ENCODE measurements around the gene OCLN. TPM values are rescaled to one million over a fixed set of nuclear protein-coding genes. Genes with fewer than 3 reads are reported as not detected.

The OCLN gene
- polyA plus RNA-seq, 2 of the 4 experiments (the other 2 are of a cell fraction) = 10.7 to 54.1 TPM

- no peak for TF ChIP-seq CBX8 (IDR thresholded peaks at IDR 0.05)
- 87% methylated on average over 2 of the region's 2 CpGs for WGBS (ENCODE audit: missing lambda C conversion rate)
- peak overlapping the region in 1 of 2 experiments; percentile 58; a peak in 3 of 6 replicates for H3K27ac ChIP-seq
- H3K9me3 ChIP-seq = no peaks in the 10 kb centered on the region
- CTCF ChIA-PET = no interaction called here
- FAIRE-seq = no peak
- H3K4me3 ChIP-seq = no peak overlapping the region
- ATAC-seq = no peak
- H3K4me1 ChIP-seq = peaks cover 52% of the 10 kb centered on the region
- POLR2A ChIA-PET = no interaction called here
- H3K4me2 ChIP-seq = peak overlapping the region; percentile 77; the same call in 2 of the 3 replicates
- no peak for DNase-seq (ENCODE audit: low read depth in 1 of 2, low spot score in 1 of 2)
Measured at GRCh38 chr5:69519285-69519684, 26.7 kb downstream of the OCLN start.

GRCh38 chr5:69522035-69522434 lies 29.4 kb downstream of the OCLN start:
- no peak overlapping the region for H3K27ac ChIP-seq
- TF ChIP-seq RARB (CRISPR knock-in tag; IDR thresholded peaks at IDR 0.05) (no peak), HOXB5 (CRISPR knock-in tag; IDR thresholded peaks at IDR 0.05) (no peak), MAX (IDR thresholded peaks at IDR 0.05) (no peak), POLR2A (IDR thresholded peaks at IDR 0.05; ENCODE audit: low read length) (no peak), REST (IDR thresholded peaks at IDR 0.05) (no peak), GATA3 (IDR thresholded peaks at IDR 0.05; ENCODE audit: borderline replicate concordance) (no peak), BCL3 (IDR thresholded peaks at IDR 0.05) (no peak), USF2 (IDR thresholded peaks at IDR 0.05) (no peak), CEBPB (IDR thresholded peaks at IDR 0.05) (no peak), CBX2 (IDR thresholded peaks at IDR 0.05; ENCODE audit: borderline replicate concordance, low read depth) (no peak)
- TF ChIP-seq, protein P1, sequence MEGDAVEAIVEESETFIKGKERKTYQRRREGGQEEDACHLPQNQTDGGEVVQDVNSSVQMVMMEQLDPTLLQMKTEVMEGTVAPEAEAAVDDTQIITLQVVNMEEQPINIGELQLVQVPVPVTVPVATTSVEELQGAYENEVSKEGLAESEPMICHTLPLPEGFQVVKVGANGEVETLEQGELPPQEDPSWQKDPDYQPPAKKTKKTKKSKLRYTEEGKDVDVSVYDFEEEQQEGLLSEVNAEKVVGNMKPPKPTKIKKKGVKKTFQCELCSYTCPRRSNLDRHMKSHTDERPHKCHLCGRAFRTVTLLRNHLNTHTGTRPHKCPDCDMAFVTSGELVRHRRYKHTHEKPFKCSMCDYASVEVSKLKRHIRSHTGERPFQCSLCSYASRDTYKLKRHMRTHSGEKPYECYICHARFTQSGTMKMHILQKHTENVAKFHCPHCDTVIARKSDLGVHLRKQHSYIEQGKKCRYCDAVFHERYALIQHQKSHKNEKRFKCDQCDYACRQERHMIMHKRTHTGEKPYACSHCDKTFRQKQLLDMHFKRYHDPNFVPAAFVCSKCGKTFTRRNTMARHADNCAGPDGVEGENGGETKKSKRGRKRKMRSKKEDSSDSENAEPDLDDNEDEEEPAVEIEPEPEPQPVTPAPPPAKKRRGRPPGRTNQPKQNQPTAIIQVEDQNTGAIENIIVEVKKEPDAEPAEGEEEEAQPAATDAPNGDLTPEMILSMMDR (IDR thresholded peaks at IDR 0.05) = no peak
- TF ChIP-seq, protein P2, sequence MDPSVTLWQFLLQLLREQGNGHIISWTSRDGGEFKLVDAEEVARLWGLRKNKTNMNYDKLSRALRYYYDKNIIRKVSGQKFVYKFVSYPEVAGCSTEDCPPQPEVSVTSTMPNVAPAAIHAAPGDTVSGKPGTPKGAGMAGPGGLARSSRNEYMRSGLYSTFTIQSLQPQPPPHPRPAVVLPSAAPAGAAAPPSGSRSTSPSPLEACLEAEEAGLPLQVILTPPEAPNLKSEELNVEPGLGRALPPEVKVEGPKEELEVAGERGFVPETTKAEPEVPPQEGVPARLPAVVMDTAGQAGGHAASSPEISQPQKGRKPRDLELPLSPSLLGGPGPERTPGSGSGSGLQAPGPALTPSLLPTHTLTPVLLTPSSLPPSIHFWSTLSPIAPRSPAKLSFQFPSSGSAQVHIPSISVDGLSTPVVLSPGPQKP (IDR thresholded peaks at IDR 0.05; ENCODE audit: low read depth, low read length) = no peak
- TF ChIP-seq, protein P3, sequence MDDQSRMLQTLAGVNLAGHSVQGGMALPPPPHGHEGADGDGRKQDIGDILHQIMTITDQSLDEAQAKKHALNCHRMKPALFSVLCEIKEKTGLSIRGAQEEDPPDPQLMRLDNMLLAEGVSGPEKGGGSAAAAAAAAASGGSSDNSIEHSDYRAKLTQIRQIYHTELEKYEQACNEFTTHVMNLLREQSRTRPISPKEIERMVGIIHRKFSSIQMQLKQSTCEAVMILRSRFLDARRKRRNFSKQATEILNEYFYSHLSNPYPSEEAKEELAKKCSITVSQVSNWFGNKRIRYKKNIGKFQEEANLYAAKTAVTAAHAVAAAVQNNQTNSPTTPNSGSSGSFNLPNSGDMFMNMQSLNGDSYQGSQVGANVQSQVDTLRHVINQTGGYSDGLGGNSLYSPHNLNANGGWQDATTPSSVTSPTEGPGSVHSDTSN (IDR thresholded peaks at IDR 0.05) = no peak
- peaks cover 42% of the 10 kb centered on the region for H3K4me1 ChIP-seq
- FAIRE-seq = no peak
- WGBS (ENCODE audit: missing lambda C conversion rate) = 71% methylated on average over 3 of the region's 3 CpGs
- no peak overlapping the region for H3K4me2 ChIP-seq
- no peak for ATAC-seq
- DNase-seq (ENCODE audit: low read depth in 1 of 2, low spot score in 1 of 2) = no peak
- H3K4me3 ChIP-seq = no peak overlapping the region
- POLR2A ChIA-PET = no interaction called here
- H3K9me3 ChIP-seq = no peaks in the 10 kb centered on the region
- CTCF ChIA-PET = no interaction called here
